IPS-18c (cell line): Measurements from ENCODE around the gene ZNF710.

Experiments used
- H3K4me3 ChIP-seq: 2 replicates; pipeline ENCODE4 v1.7.0; 2013; ENCODE audit warnings: low read depth, mild to moderate bottlenecking, low read length, moderate library complexity; ENCODE audit not compliant: insufficient read depth
- H3K9me3 ChIP-seq: one replicate; pipeline ENCODE4 v1.6.1; 2013; ENCODE audit warnings: mild to moderate bottlenecking, low read length, moderate library complexity; ENCODE audit not compliant: control insufficient read depth, insufficient read depth

Gene ZNF710

GRCh38 chr15:90008607-90009006, 7.5 kb downstream of the ZNF710 start:
- H3K4me3 ChIP-seq, result no peak overlapping the region
- peaks cover 3% of the 10 kb centered on the region for H3K9me3 ChIP-seq

- Histone ChIP-seq H3K9me3 (peaks cover 3% of the 10 kb centered on the region), H3K4me3 (no peak overlapping the region)
Measured at GRCh38 chr15:90009301-90010022, 8.3 kb downstream of the ZNF710 start.

- H3K4me3 ChIP-seq, result no peak overlapping the region
Measured at GRCh38 chr15:90011705-90012104, 10.6 kb downstream of the ZNF710 start.

GRCh38 chr15:90013503-90013937, 12.4 kb downstream of the ZNF710 start:
- Histone ChIP-seq H3K9me3 (peaks cover 3% of the 10 kb centered on the region), H3K4me3 (no peak overlapping the region)

More at GRCh38 chr15:90011705-90012104, 10.6 kb downstream of the ZNF710 start:
- H3K9me3 ChIP-seq, result peaks cover 3% of the 10 kb centered on the region

- Histone ChIP-seq H3K9me3 (peaks cover 3% of the 10 kb centered on the region), H3K4me3 (no peak overlapping the region)
Measured at GRCh38 chr15:90015294-90015693, 14.2 kb downstream of the ZNF710 start.

- Histone ChIP-seq H3K4me3 (no peak overlapping the region), H3K9me3 (peaks cover 3% of the 10 kb centered on the region)
Measured at GRCh38 chr15:90015749-90016148, 14.6 kb downstream of the ZNF710 start.

- H3K9me3 ChIP-seq, result peaks cover 3% of the 10 kb centered on the region
- H3K4me3 ChIP-seq, result no peak overlapping the region
Measured at GRCh38 chr15:90016721-90017120, 15.6 kb downstream of the ZNF710 start.

- H3K9me3 ChIP-seq, result no peaks in the 10 kb centered on the region
Measured at GRCh38 chr15:90018216-90018831, 17.2 kb downstream of the ZNF710 start.

GRCh38 chr15:90019611-90020010, 18.5 kb downstream of the ZNF710 start:
- H3K4me3 ChIP-seq, result no peak overlapping the region
- H3K9me3 ChIP-seq, result no peaks in the 10 kb centered on the region

More at GRCh38 chr15:90018216-90018831, 17.2 kb downstream of the ZNF710 start:
- H3K4me3 ChIP-seq, result no peak overlapping the region

GRCh38 chr15:90020021-90020735, 19.1 kb downstream of the ZNF710 start:
- no peaks in the 10 kb centered on the region for H3K9me3 ChIP-seq
- H3K4me3 ChIP-seq, result no peak overlapping the region

- no peaks in the 10 kb centered on the region for H3K9me3 ChIP-seq
- no peak overlapping the region for H3K4me3 ChIP-seq
Measured at GRCh38 chr15:90020936-90021507, 19.9 kb downstream of the ZNF710 start.

GRCh38 chr15:90022345-90022744, 21.2 kb downstream of the ZNF710 start:
- Histone ChIP-seq H3K4me3 (no peak overlapping the region), H3K9me3 (no peaks in the 10 kb centered on the region)

GRCh38 chr15:90022905-90023700, 22.0 kb downstream of the ZNF710 start:
- H3K9me3 ChIP-seq, result no peaks in the 10 kb centered on the region
- no peak overlapping the region for H3K4me3 ChIP-seq

- H3K4me3 ChIP-seq, result no peak overlapping the region
Measured at GRCh38 chr15:90024406-90024805, 23.3 kb downstream of the ZNF710 start.

GRCh38 chr15:90025489-90026033, 24.4 kb downstream of the ZNF710 start:
- Histone ChIP-seq H3K4me3 (no peak overlapping the region), H3K9me3 (no peaks in the 10 kb centered on the region)

More at GRCh38 chr15:90024406-90024805, 23.3 kb downstream of the ZNF710 start:
- no peaks in the 10 kb centered on the region for H3K9me3 ChIP-seq

GRCh38 chr15:90028376-90028944, 27.3 kb downstream of the ZNF710 start:
- H3K9me3 ChIP-seq, result no peaks in the 10 kb centered on the region

More at GRCh38 chr15:90028376-90028944, 27.3 kb downstream of the ZNF710 start:
- H3K4me3 ChIP-seq, result no peak overlapping the region
